Tracheal epithelial cell (primary cell): Measurements from ENCODE around the gene CXCL1. TPM values are rescaled to one million over a fixed set of nuclear protein-coding genes. Genes with fewer than 3 reads are reported as not detected.

Experiments
- total RNA-seq: library from RNA; depleted of rRNA; stranded (reverse); fragments of >200 nt; gene quantifications from 2 replicates; pipeline ENCODE4 v1.2.1, GENCODE V29; 2014

The CXCL1 gene
- 2.6 and 92.1 TPM in 2 replicates for total RNA-seq

DNA sequence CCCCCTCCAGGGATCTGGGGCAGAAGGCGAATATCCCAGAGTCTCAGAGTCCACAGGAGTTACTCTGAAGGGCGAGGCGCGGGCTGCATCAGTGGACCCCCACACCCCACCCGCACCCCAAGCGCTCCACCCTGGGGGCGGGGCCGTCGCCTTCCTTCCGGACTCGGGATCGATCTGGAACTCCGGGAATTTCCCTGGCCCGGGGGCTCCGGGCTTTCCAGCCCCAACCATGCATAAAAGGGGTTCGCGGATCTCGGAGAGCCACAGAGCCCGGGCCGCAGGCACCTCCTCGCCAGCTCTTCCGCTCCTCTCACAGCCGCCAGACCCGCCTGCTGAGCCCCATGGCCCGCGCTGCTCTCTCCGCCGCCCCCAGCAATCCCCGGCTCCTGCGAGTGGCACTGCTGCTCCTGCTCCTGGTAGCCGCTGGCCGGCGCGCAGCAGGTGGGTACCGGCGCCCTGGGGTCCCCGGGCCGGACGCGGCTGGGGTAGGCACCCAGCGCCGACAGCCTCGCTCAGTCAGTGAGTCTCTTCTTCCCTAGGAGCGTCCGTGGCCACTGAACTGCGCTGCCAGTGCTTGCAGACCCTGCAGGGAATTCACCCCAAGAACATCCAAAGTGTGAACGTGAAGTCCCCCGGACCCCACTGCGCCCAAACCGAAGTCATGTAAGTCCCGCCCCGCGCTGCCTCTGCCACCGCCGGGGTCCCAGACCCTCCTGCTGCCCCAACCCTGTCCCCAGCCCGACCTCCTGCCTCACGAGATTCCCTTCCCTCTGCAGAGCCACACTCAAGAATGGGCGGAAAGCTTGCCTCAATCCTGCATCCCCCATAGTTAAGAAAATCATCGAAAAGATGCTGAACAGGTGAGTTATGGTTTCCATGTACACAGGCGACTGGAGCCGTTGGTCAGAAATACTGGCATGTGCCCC is at the start of gene CXCL1:
CXCL1 (plus strand) TSS at position 264 of the 926 bp plus-strand sequence; CDS start at position 342, 78 bp downstream.

GRCh38 chr4:73836373-73837279 is 32.6 kb upstream of the CXCL1 start, which contains the start of gene CXCL6:
CXCL6 (plus strand) TSS chr4:73836678; CDS start chr4:73836751, 73 bp downstream.

DNA sequence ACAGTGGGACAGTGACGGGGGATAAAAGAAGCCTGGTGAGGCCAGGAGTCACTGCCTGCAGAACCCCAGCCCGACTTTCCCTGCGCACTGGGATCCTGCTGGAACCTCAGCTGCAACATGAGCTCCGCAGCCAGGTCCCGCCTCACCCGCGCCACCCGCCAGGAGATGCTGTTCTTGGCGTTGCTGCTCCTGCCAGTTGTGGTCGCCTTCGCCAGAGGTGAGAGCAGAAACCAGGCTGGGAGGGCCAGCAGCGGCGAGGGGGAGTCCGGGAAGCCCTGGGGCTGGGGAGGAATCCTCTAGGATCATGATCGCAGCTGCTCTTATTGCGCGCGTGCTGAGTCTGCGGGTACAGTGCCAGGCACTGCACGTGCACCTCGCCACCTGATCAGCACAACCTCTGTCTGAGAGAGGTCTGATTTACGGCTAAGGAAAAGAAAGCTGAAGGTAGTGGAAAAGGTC is 15.9 kb upstream of the CXCL1 start, which contains the start of gene PF4V1:
PF4V1 (plus strand) TSS at position 51 of the 459 bp plus-strand sequence; CDS start at position 118, 67 bp downstream.

Other genes with a start within 250 kb of the CXCL1 start
- 3.9 and 7.9 TPM in 2 replicates for gene RASSF6, start 249.0 kb upstream of the CXCL1 start, total RNA-seq
- gene CXCL8, start 128.8 kb upstream of the CXCL1 start, total RNA-seq: 3.2 and 412 TPM in 2 replicates
- gene CXCL6, start 32.7 kb upstream of the CXCL1 start, total RNA-seq: 0.21 and 30.8 TPM in 2 replicates
- 2.7 TPM in 1 of 2 replicates, not detected in the other for gene PF4V1, start 16.1 kb upstream of the CXCL1 start, total RNA-seq
- gene PF4, start 112.6 kb downstream of the CXCL1 start, total RNA-seq: not detected in 2 replicates
- 0.24 and 0.85 TPM in 2 replicates for gene PPBP, start 118.8 kb downstream of the CXCL1 start, total RNA-seq
- 0.64 and 38.3 TPM in 2 replicates for gene CXCL5, start 129.3 kb downstream of the CXCL1 start, total RNA-seq
- 0.64 and 4.1 TPM in 2 replicates for gene CXCL3, start 169.3 kb downstream of the CXCL1 start, total RNA-seq
- gene CXCL2, start 229.8 kb downstream of the CXCL1 start, total RNA-seq: 3.4 and 17.8 TPM in 2 replicates